Endothelial cell of umbilical vein (primary cell): Measurements from ENCODE around the gene TTC24. TPM values are rescaled to one million over a fixed set of nuclear protein-coding genes. Genes with fewer than 3 reads are reported as not detected.

ENCODE experiments used
- BruUV-seq: library from RNA; stranded (reverse); fragments of 400-500 nt; replicated peaks from 2 replicates; lab custom pipeline; 2021; lab: Mats Ljungman, UMichigan
- CTCF ChIA-PET: fragments of 300-600, 350-600 bp; sonication (Branson Sonifier 250); formaldehyde crosslinking; loops from one replicate; lab custom pipeline; 2021; ENCODE audit warnings: antibody characterized with exemption, inconsistent platforms; lab: Charles Lee
- POLR2A ChIA-PET: fragments of 300-600, 350-600 bp; sonication (Branson Sonifier 250); formaldehyde crosslinking; loops from one replicate; lab custom pipeline; 2021; ENCODE audit warnings: antibody characterized with exemption, inconsistent platforms; lab: Charles Lee
- DNase-seq: peaks from one replicate; pipeline ENCODE4 v3.0.0-alpha.2; 2011; ENCODE audit warnings: low read depth, low spot score
- FAIRE-seq: peaks from 2 replicates; lab custom pipeline; 2011; peaks lifted over from hg19 to GRCh38; lab: Jason Lieb, UNC
- H2AFZ ChIP-seq: 2 replicates; pipeline ENCODE4 v1.6.0; 2012; ENCODE audit warnings: low read depth, low read length, control low read depth, inconsistent platforms
- H3K27ac ChIP-seq: 2 replicates; pipeline ENCODE4 v1.5.1; 2011; ENCODE audit warnings: low read depth, mild to moderate bottlenecking, control low read depth, low read length, moderate library complexity; ENCODE audit not compliant: insufficient read depth
- H3K27me3 ChIP-seq, 2 experiments: 2 replicates each; pipeline versions ENCODE4 v1.6.0 to v1.6.1; 2011; ENCODE audit warnings: low read length in 2 of 2, mixed read lengths in 1 of 2; ENCODE audit not compliant: control insufficient read depth in 2 of 2, insufficient read depth in 2 of 2
- H3K36me3 ChIP-seq, 2 experiments: 2 replicates in 1 of 2; 3 replicates in 1 of 2; pipeline ENCODE4 v1.5.1; 2011; ENCODE audit warnings: low read length in 2 of 2, mild to moderate bottlenecking in 1 of 2, moderate library complexity in 1 of 2; ENCODE audit not compliant: control insufficient read depth in 2 of 2, insufficient read depth in 2 of 2; ENCODE audit errors: extremely low read depth in 1 of 2
- H3K4me1 ChIP-seq: 3 replicates; pipeline ENCODE4 v1.5.1; 2011; ENCODE audit warnings: mild to moderate bottlenecking, low read length; ENCODE audit not compliant: control insufficient read depth, insufficient read depth; ENCODE audit errors: extremely low read depth
- H3K4me2 ChIP-seq: 2 replicates; pipeline ENCODE4 v1.6.1; 2011; ENCODE audit warnings: low read length, control low read depth, mixed read lengths; ENCODE audit not compliant: insufficient read depth
- H3K4me3 ChIP-seq, 3 experiments: fragments of 200-600 bp in 1 of 3; sonication (generic), shearing (Covaris generic) in 1 of 3; replicated peaks in 1 of 3; 2 replicates each; pipeline ENCODE4 v1.5.1; 2011 to 2016; ENCODE audit warnings: control low read depth in 3 of 3, low read length in 3 of 3, mild to moderate bottlenecking in 2 of 3, inconsistent platforms in 1 of 3, low read depth in 1 of 3, moderate library complexity in 1 of 3; ENCODE audit not compliant: insufficient read depth in 1 of 3
- H3K79me2 ChIP-seq: 2 replicates; pipeline ENCODE4 v1.6.0; 2012; ENCODE audit warnings: low read length, inconsistent platforms; ENCODE audit not compliant: control insufficient read depth, insufficient read depth
- H3K9ac ChIP-seq: replicated peaks from 2 replicates; pipeline ENCODE3; 2011; ENCODE audit warnings: low read length, control low read depth; ENCODE audit not compliant: insufficient read depth; ENCODE audit errors: extremely low read depth
- H3K9me1 ChIP-seq: replicated peaks from 3 replicates; pipeline ENCODE4 v1.6.0; 2011; ENCODE audit warnings: mild to moderate bottlenecking, low read length; ENCODE audit not compliant: control insufficient read depth, insufficient read depth; ENCODE audit errors: extremely low read depth
- H3K9me3 ChIP-seq: replicated peaks from 2 replicates; pipeline ENCODE4 v1.5.1; 2012; ENCODE audit warnings: low read length, inconsistent platforms; ENCODE audit not compliant: control insufficient read depth, insufficient read depth
- H4K20me1 ChIP-seq: replicated peaks from 2 replicates; pipeline ENCODE3; 2011; ENCODE audit warnings: mild to moderate bottlenecking, low read length; ENCODE audit not compliant: control insufficient read depth, insufficient read depth; ENCODE audit errors: extremely low read depth
- CTCF ChIP-seq, 2 donors: IDR thresholded peaks; 1 replicate in 1 of 2; 2 replicates in 1 of 2; pipeline ENCODE4 v1.5.1; 2011; ENCODE audit warnings: low read length in 2 of 2, mild to moderate bottlenecking in 2 of 2, moderate library complexity in 2 of 2, control low read depth in 1 of 2, inconsistent platforms in 1 of 2, low read depth in 1 of 2; ENCODE audit not compliant: insufficient read depth in 1 of 2; ENCODE audit errors: extremely low read depth in 1 of 2
- EZH2 ChIP-seq: IDR thresholded peaks from 2 replicates; pipeline ENCODE4 v1.6.1; 2012; ENCODE audit warnings: borderline replicate concordance, low read depth, mild to moderate bottlenecking, moderate library complexity, low read length, inconsistent platforms; ENCODE audit not compliant: severe bottlenecking
- FOS ChIP-seq: IDR thresholded peaks from 2 replicates; pipeline ENCODE4 v1.6.1; 2011; ENCODE audit warnings: mild to moderate bottlenecking, low read length, moderate library complexity, borderline replicate concordance; ENCODE audit not compliant: insufficient read depth
- GATA2 ChIP-seq: IDR thresholded peaks from 2 replicates; pipeline ENCODE4 v1.7.0; 2011; ENCODE audit warnings: low read depth, mild to moderate bottlenecking, moderate library complexity, mixed read lengths, low read length; ENCODE audit not compliant: insufficient read length, insufficient read depth
- JUN ChIP-seq: IDR thresholded peaks from 2 replicates; pipeline ENCODE4 v1.6.1; 2011; ENCODE audit warnings: borderline replicate concordance, low read depth; ENCODE audit not compliant: insufficient read length, insufficient read depth
- MYC ChIP-seq: IDR thresholded peaks from one replicate; pipeline ENCODE4 v1.6.1; 2011; ENCODE audit warnings: mild to moderate bottlenecking, low read depth, low read length
- POLR2A ChIP-seq: IDR thresholded peaks from 2 replicates; pipeline ENCODE4 v1.6.1; 2012; ENCODE audit warnings: low read depth, mild to moderate bottlenecking, control low read depth, low read length
- POLR2AphosphoS5 ChIP-seq: IDR thresholded peaks from 2 replicates; pipeline ENCODE4 v1.6.1; 2012; ENCODE audit warnings: low read depth, mild to moderate bottlenecking, control low read depth, low read length, moderate library complexity; ENCODE audit not compliant: insufficient read depth
- dilution Hi-C: fragments of 300-500 bp; cut with MboI; formaldehyde crosslinking; loops from one replicate; pipeline ENCODE4 v1.15.0; 2019; ENCODE audit warnings: low sequenced_read_pairs; ENCODE audit not compliant: extremely low pct_ligation_motif_present
- intact Hi-C: fragments of 100-400 bp; cut with micrococcal nuclease; formaldehyde crosslinking; loops from one replicate; pipeline ENCODE4 v1.10.0; 2022
- polyA plus RNA-seq, 4 experiments: library from polyadenylated mRNA; depleted of rRNA in 3 of 4; stranded (reverse) in 3 of 4; unstranded in 1 of 4; fragments of >200 nt; gene quantifications; 2 replicates each; pipeline versions ENCODE4 v1.2.1 to v1.2.3, GENCODE V29; 2011 to 2012; ENCODE audit warnings: missing spikeins in 1 of 4
- total RNA-seq: library from RNA; stranded (reverse); gene quantifications from 2 replicates; pipeline ENCODE4 v1.2.3, GENCODE V29; 2021
- TF ChIP-seq, protein P1 (sequence below): IDR thresholded peaks from 2 replicates; pipeline ENCODE4 v1.6.1; 2011; ENCODE audit not compliant: insufficient read depth, insufficient read length

TTC24 gene
- total and polyA plus RNA-seq, 2 donors (not counting 3 experiments of a cell fraction or from before 2014, with no cell fraction given): not detected

DNA sequence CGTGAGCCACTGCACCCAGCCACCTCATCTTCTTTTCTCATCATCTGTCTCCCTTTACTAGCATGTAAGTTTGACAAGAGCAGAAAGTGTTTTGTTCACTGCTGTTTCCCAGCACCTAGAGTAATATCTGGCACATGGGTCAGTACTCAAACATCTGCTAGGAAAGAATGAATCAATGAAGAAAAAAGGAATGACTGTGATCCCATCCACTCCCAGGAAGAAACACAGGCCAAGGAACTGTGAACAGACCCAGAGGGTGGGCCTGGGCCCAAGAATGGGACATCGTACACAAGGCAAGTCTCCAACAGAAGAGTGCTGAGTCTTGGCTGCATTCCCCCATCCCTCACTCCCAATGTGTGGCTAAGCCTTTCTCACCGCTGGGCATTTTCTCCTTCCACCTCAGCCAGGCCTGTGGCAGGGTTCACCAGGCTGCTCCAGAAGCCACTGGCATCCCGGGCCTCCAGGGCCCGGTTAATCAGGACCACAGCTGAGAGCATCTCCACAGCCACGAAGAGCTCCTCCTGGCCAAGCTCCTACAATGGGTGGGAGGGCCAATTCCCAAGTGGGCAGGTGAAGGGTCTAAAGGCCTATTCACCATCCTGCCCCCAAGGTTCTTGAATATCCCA is 25.6 kb upstream of the TTC24 start:
- Histone ChIP-seq H3K4me3 (no peak overlapping the region), H4K20me1 (no peaks in the 10 kb centered on the region), H3K27me3 (no peaks in the 10 kb centered on the region), H3K9me1 (no peaks in the 10 kb centered on the region), H3K27ac (no peak overlapping the region), H2AFZ (no peak overlapping the region), H3K9ac (no peak overlapping the region), H3K4me1 (no peaks in the 10 kb centered on the region), H3K9me3 (no peaks in the 10 kb centered on the region), H3K4me2 (no peak overlapping the region), H3K36me3 (peaks cover 7 to 24% of the 10 kb centered on the region in 2 experiments), H3K79me2 (no peaks in the 10 kb centered on the region)
- intact Hi-C loops: no loop called here
- DNase-seq (no peak), FAIRE-seq (no peak)
- ChIA-PET POLR2A (no interaction called here), CTCF (interaction anchor here (2.2 kb wide), 1 partner anchor 73 kb away, joined by 7 read pairs; no protein-coding TSS in a partner anchor)
- dilution Hi-C loops: no loop called here
- BruUV-seq: no TSS peak
- TF ChIP-seq EZH2 (no peak), CTCF (IDR thresholded peaks at IDR 0.05; ENCODE audit: extremely low read depth in 1 of 2, insufficient read depth in 1 of 2, low read depth in 1 of 2, low read length in 2 of 2) (no peak), POLR2A (no peak), FOS (no peak), MYC (no peak), POLR2AphosphoS5 (no peak), GATA2 (no peak), JUN (no peak)
- TF ChIP-seq, protein P1, sequence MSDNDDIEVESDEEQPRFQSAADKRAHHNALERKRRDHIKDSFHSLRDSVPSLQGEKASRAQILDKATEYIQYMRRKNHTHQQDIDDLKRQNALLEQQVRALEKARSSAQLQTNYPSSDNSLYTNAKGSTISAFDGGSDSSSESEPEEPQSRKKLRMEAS: no peak
